DMS153 (cell line): ENCODE results near the gene C4orf54.
A peak's percentile ranks its signal among the peaks of the same experiment; 100 is the strongest.

Experiments used
- DNase-seq: peaks from one replicate; lab custom pipeline; 2025; lab: John Stamatoyannopoulos, UW

The C4orf54 gene

GRCh38 chr4:99651811-99652485 is 5.7 kb downstream of the C4orf54 start:
- DNase-seq, result no peak

GRCh38 chr4:99651016-99651769 is 6.4 kb downstream of the C4orf54 start:
- DNase-seq, result no peak

- no peak for DNase-seq
These were observed 7.8 kb downstream of the C4orf54 start for GRCh38 chr4:99649778-99650177.

GRCh38 chr4:99649208-99649607 is 8.4 kb downstream of the C4orf54 start:
- no peak for DNase-seq

GRCh38 chr4:99648321-99648720 is 9.3 kb downstream of the C4orf54 start:
- no peak for DNase-seq

GRCh38 chr4:99647071-99647470 is 10.6 kb downstream of the C4orf54 start:
- no peak for DNase-seq

- DNase-seq, result no peak
These were observed 12.0 kb downstream of the C4orf54 start for GRCh38 chr4:99645638-99646037.

- no peak for DNase-seq
These were observed 12.6 kb downstream of the C4orf54 start for GRCh38 chr4:99645036-99645435.

GRCh38 chr4:99644453-99644852 is 13.2 kb downstream of the C4orf54 start:
- DNase-seq, result no peak

- DNase-seq, result no peak
These were observed 14.7 kb downstream of the C4orf54 start for GRCh38 chr4:99642725-99643489.

- peak; percentile 18 for DNase-seq
These were observed 17.0 kb downstream of the C4orf54 start for GRCh38 chr4:99640676-99641075.

GRCh38 chr4:99637174-99637573 is 20.5 kb downstream of the C4orf54 start:
- DNase-seq, result no peak

GRCh38 chr4:99636422-99636821 is 21.2 kb downstream of the C4orf54 start:
- no peak for DNase-seq

- no peak for DNase-seq
These were observed 22.0 kb downstream of the C4orf54 start for GRCh38 chr4:99635601-99636000.

- no peak for DNase-seq
These were observed 22.8 kb downstream of the C4orf54 start for GRCh38 chr4:99634742-99635360.

GRCh38 chr4:99633772-99634171 is 23.9 kb downstream of the C4orf54 start:
- DNase-seq, result peak; percentile 75

GRCh38 chr4:99630857-99631360 is 26.7 kb downstream of the C4orf54 start:
- DNase-seq, result no peak

- DNase-seq, result no peak
These were observed 27.6 kb downstream of the C4orf54 start for GRCh38 chr4:99629962-99630554.

GRCh38 chr4:99628040-99628439 is 29.6 kb downstream of the C4orf54 start:
- no peak for DNase-seq

GRCh38 chr4:99625369-99625768 is 32.3 kb downstream of the C4orf54 start:
- no peak for DNase-seq

- DNase-seq, result no peak
These were observed 33.4 kb downstream of the C4orf54 start for GRCh38 chr4:99624141-99624719.
